BJ (cell line): ENCODE results near the gene EIF2D. TPM values are rescaled to one million over a fixed set of nuclear protein-coding genes. Genes with fewer than 3 reads are reported as not detected.

ENCODE experiments used
- CTCF ChIA-PET: fragments of 350-600 bp; formaldehyde crosslinking; extraction: SDS; loops from one replicate; lab custom pipeline; 2021; ENCODE audit warnings: antibody characterized with exemption, inconsistent platforms; lab: Yijun Ruan, JAX
- POLR2A ChIA-PET: fragments of 300-600 bp; sonication (Branson Sonifier 250); formaldehyde crosslinking; extraction: SDS; loops from one replicate; lab custom pipeline; 2021; ENCODE audit warnings: antibody characterized with exemption; lab: Charles Lee
- DNase-seq: peaks from one replicate; pipeline ENCODE4 v3.0.0-alpha.2; 2011; ENCODE audit warnings: low read depth
- H3K27me3 ChIP-seq: 2 replicates; pipeline ENCODE4 v1.6.0; 2011; ENCODE audit warnings: low read length; ENCODE audit not compliant: control insufficient read depth, insufficient read depth
- H3K36me3 ChIP-seq: 2 replicates; pipeline ENCODE4 v1.5.1; 2011; ENCODE audit warnings: low read length; ENCODE audit not compliant: control insufficient read depth, insufficient read depth
- H3K4me3 ChIP-seq: 2 replicates; pipeline ENCODE4 v1.5.1; 2011; ENCODE audit warnings: low read depth, mild to moderate bottlenecking, control low read depth, low read length
- CTCF ChIP-seq: IDR thresholded peaks from 2 replicates; pipeline ENCODE4 v1.5.1; 2011; ENCODE audit warnings: low read depth, mild to moderate bottlenecking, control low read depth, inconsistent platforms, low read length, moderate library complexity; ENCODE audit not compliant: insufficient read depth
- polyA plus RNA-seq: library from polyadenylated mRNA; depleted of rRNA; stranded (reverse); fragments of >200 nt; gene quantifications from 2 replicates; pipeline ENCODE4 v1.2.3, GENCODE V29; 2011

EIF2D gene
- polyA plus RNA-seq, 1 experiment, result 97.4 TPM

- Histone ChIP-seq H3K27me3 (no peaks in the 10 kb centered on the region), H3K36me3 (no peaks in the 10 kb centered on the region), H3K4me3 (peak overlapping the region; percentile 83; the same call in 1 of the 2 replicates)
- CTCF ChIA-PET, result interaction anchor here (0.7 to 7.4 kb wide), 5 partner anchors 21 to 276 kb away, joined by 3 to 130 read pairs (median 9); no protein-coding TSS in a partner anchor
- no peak for TF ChIP-seq CTCF
- DNase-seq, result no peak
- POLR2A ChIA-PET, result no interaction called here
Measured at GRCh38 chr1:206636671-206637070, 24.4 kb upstream of the EIF2D start.

- Histone ChIP-seq H3K4me3 (peak overlapping the region; percentile 83), H3K27me3 (no peaks in the 10 kb centered on the region), H3K36me3 (no peaks in the 10 kb centered on the region)
- no peak for TF ChIP-seq CTCF
- POLR2A ChIA-PET, result interaction anchor here (0.9 kb wide), 1 partner anchor 23 kb away, joined by 5 read pairs; no protein-coding TSS in a partner anchor
- DNase-seq, result no peak
- CTCF ChIA-PET, result interaction anchor here (1.2 to 7.4 kb wide), 11 partner anchors 9 to 277 kb away, joined by 4 to 130 read pairs (median 7); partner anchors contain the start of gene EIF2D
Measured at GRCh38 chr1:206635978-206636345, 23.7 kb upstream of the EIF2D start.

GRCh38 chr1:206635080-206635977 is 23.1 kb upstream of the EIF2D start, which contains the start of gene DYRK3:
DYRK3 (plus strand) TSS chr1:206635536; CDS start chr1:206635704, 168 bp downstream.
- TF ChIP-seq CTCF, result 0 out of 2 replicates have a peak, but pooled peaks have one; percentile 13
- peak; percentile 46 for DNase-seq
- ChIA-PET POLR2A (interaction anchor here (0.9 kb wide), 1 partner anchor 23 kb away, joined by 5 read pairs; no protein-coding TSS in a partner anchor), CTCF (interaction anchor here (0.6 to 7.4 kb wide), 26 partner anchors 8 to 347 kb away, joined by 3 to 130 read pairs (median 4); partner anchors contain the start of gene EIF2D)
- Histone ChIP-seq H3K36me3 (no peaks in the 10 kb centered on the region), H3K27me3 (no peaks in the 10 kb centered on the region), H3K4me3 (peak within 1 kb of the TSS; percentile 83)

- ChIA-PET POLR2A (no interaction called here), CTCF (interaction anchor here (0.8 to 7.4 kb wide), 26 partner anchors 8 to 347 kb away, joined by 3 to 130 read pairs (median 4); partner anchors contain the start of gene EIF2D)
- Histone ChIP-seq H3K27me3 (peaks cover 2% of the 10 kb centered on the region; the same call in 1 of the 2 replicates), H3K36me3 (no peaks in the 10 kb centered on the region), H3K4me3 (peak overlapping the region; percentile 83)
- peak; percentile 83 for TF ChIP-seq CTCF
- peak; percentile 66 for DNase-seq
Measured at GRCh38 chr1:206634365-206635079, 22.3 kb upstream of the EIF2D start.
